Body of pancreas (tissue), 4 donors: ENCODE data around the gene RAB13.

ENCODE experiments used
- CTCF ChIP-seq, 7 experiments: fragments of 450-650 bp in 4 of 7; fragments of 200-600 bp in 3 of 7; sonication (generic) in 3 of 7; IDR thresholded peaks; one replicate each; pipeline ENCODE4 v1.5.1; 2016 to 2019; ENCODE audit warnings: antibody characterized with exemption in 7 of 7
- POLR2A ChIP-seq, 3 donors: fragments of 450-650 bp; IDR thresholded peaks; one replicate each; pipeline ENCODE4 v1.6.1; 2016; ENCODE audit warnings: antibody characterized with exemption in 3 of 3, mild to moderate bottlenecking in 2 of 3

- TF ChIP-seq CTCF (IDR thresholded peaks at IDR 0.05) (no peak), POLR2A (IDR thresholded peaks at IDR 0.05) (no peak)
Measured at GRCh38 chr1:153973525-153973924, 12.6 kb downstream of the RAB13 start.
